RWPE1 (cell line): ENCODE results near the gene FADS3.

ENCODE experiments used
- CTCF ChIA-PET: fragments of 350-600 bp; sonication (Branson Sonifier 250); formaldehyde crosslinking; extraction: SDS; loops from one replicate; lab custom pipeline; 2021; lab: Yijun Ruan, JAX
- POLR2A ChIA-PET: fragments of 400-600 bp; formaldehyde crosslinking; extraction: SDS; loops from one replicate; lab custom pipeline; 2020; ENCODE audit warnings: antibody characterized with exemption; ENCODE audit not compliant: low non-redundant PET; lab: Yijun Ruan, JAX
- DNase-seq: peaks from one replicate; pipeline ENCODE4 v3.0.0; 2012; ENCODE audit warnings: low spot score
- H3K27ac ChIP-seq: fragments of 450-650 bp; 2 replicates; pipeline ENCODE4 v1.5.1; 2017
- CTCF ChIP-seq: fragments of 450-650 bp; conservative IDR thresholded peaks from 2 replicates; pipeline ENCODE4 v1.5.1; 2017; ENCODE audit warnings: low read depth, mild to moderate bottlenecking

Gene FADS3

GRCh38 chr11:61914471-61915171 is 23.3 kb upstream of the FADS3 start:
- no peak for DNase-seq
- no peak overlapping the region; the same call in 1 of the 2 replicates for H3K27ac ChIP-seq
- POLR2A ChIA-PET = no interaction called here
- CTCF ChIA-PET = interaction anchor here (0.5 to 2.6 kb wide), 4 partner anchors 15 to 167 kb away, joined by 3 to 11 read pairs (median 4); no protein-coding TSS in a partner anchor
- no peak for TF ChIP-seq CTCF

GRCh38 chr11:61913699-61914395 is 22.5 kb upstream of the FADS3 start:
- ChIA-PET POLR2A (interaction anchor here (0.6 kb wide), 1 partner anchor 213 kb away, joined by 3 read pairs; no protein-coding TSS in a partner anchor), CTCF (interaction anchor here (1.7 to 2.6 kb wide), 2 partner anchors 15 to 168 kb away, joined by 4 to 11 read pairs; no protein-coding TSS in a partner anchor)
- no peak for DNase-seq
- no peak overlapping the region for H3K27ac ChIP-seq
- no peak for TF ChIP-seq CTCF

- no peak overlapping the region for H3K27ac ChIP-seq
- CTCF ChIA-PET = interaction anchor here (1.1 kb wide), 1 partner anchor 14 kb away, joined by 3 read pairs; no protein-coding TSS in a partner anchor
- no peak for TF ChIP-seq CTCF
Measured at GRCh38 chr11:61912991-61913698, 21.8 kb upstream of the FADS3 start.

GRCh38 chr11:61912530-61912898 is 21.2 kb upstream of the FADS3 start:
- no peak overlapping the region for H3K27ac ChIP-seq
- ChIA-PET POLR2A (no interaction called here), CTCF (interaction anchor here (1.1 kb wide), 1 partner anchor 14 kb away, joined by 3 read pairs; no protein-coding TSS in a partner anchor)
- TF ChIP-seq CTCF = no peak
- DNase-seq = no peak

More at GRCh38 chr11:61912991-61913698, 21.8 kb upstream of the FADS3 start:
- DNase-seq = no peak
- POLR2A ChIA-PET = no interaction called here

- no peak overlapping the region for H3K27ac ChIP-seq
- ChIA-PET POLR2A (no interaction called here), CTCF (interaction anchor here (1.1 kb wide), 1 partner anchor 13 kb away, joined by 3 read pairs; no protein-coding TSS in a partner anchor)
- no peak for DNase-seq
- TF ChIP-seq CTCF = no peak
Measured at GRCh38 chr11:61911701-61912529, 20.6 kb upstream of the FADS3 start.
